IMR-90 (cell line): ENCODE measurements around the gene ASB7. TPM values are rescaled to one million over a fixed set of nuclear protein-coding genes. Genes with fewer than 3 reads are reported as not detected.

Experiments used
- ATAC-seq: fragments of 200-7000 bp; cut with Tn5 transposase; 2 replicates; pipeline ENCODE4 v1.9.1; 2020; ENCODE audit warnings: low read depth, mild to moderate bottlenecking, moderate library complexity
- BruUV-seq: library from RNA; stranded (reverse); fragments of 400-500 nt; replicated peaks from 2 replicates; lab custom pipeline; 2021; lab: Mats Ljungman, UMichigan
- CTCF ChIA-PET: fragments of 300-600 bp; formaldehyde crosslinking; extraction: SDS; loops from one replicate; lab custom pipeline; 2021; ENCODE audit warnings: antibody characterized with exemption; lab: Yijun Ruan, JAX
- POLR2A ChIA-PET: fragments of 300-600 bp; sonication (Branson Sonifier 250); formaldehyde crosslinking; loops from one replicate; lab custom pipeline; 2022; ENCODE audit warnings: antibody characterized with exemption; ENCODE audit not compliant: unreplicated experiment; lab: Charles Lee
- DNase-seq: peaks from one replicate; pipeline ENCODE4 v3.0.0; 2013
- H2AFZ ChIP-seq: replicated peaks from 2 replicates; pipeline ENCODE3; 2013; ENCODE audit warnings: low read length, mild to moderate bottlenecking; ENCODE audit not compliant: poor library complexity
- H2AK5ac ChIP-seq: 2 replicates; pipeline ENCODE4 v1.6.1; 2013; ENCODE audit warnings: low read depth, low read length, inconsistent platforms
- H2AK9ac ChIP-seq: replicated peaks from 2 replicates; pipeline ENCODE3; 2013; ENCODE audit warnings: mild to moderate bottlenecking, low read depth, low read length, moderate library complexity; ENCODE audit not compliant: poor library complexity
- H2BK120ac ChIP-seq: 2 replicates; pipeline ENCODE4 v1.6.1; 2013; ENCODE audit warnings: low read depth, low read length, inconsistent platforms
- H2BK15ac ChIP-seq: 3 replicates; pipeline ENCODE4 v1.6.1; 2013; ENCODE audit warnings: low read depth, low read length, inconsistent platforms
- H2BK20ac ChIP-seq: 2 replicates; pipeline ENCODE4 v1.6.1; 2013; ENCODE audit warnings: low read depth, mild to moderate bottlenecking, inconsistent platforms, low read length, moderate library complexity
- H2BK5ac ChIP-seq: 2 replicates; pipeline ENCODE4 v1.6.1; 2013; ENCODE audit warnings: mild to moderate bottlenecking, low read depth, low read length, inconsistent platforms; ENCODE audit not compliant: poor library complexity, severe bottlenecking
- H3K14ac ChIP-seq: replicated peaks from 2 replicates; pipeline ENCODE4 v1.6.1; 2013; ENCODE audit warnings: low read depth, low read length, inconsistent platforms
- H3K18ac ChIP-seq: 2 replicates; pipeline ENCODE4 v1.6.1; 2013; ENCODE audit warnings: low read depth, low read length, control low read depth
- H3K23ac ChIP-seq: 2 replicates; pipeline ENCODE4 v1.6.1; 2013; ENCODE audit warnings: low read depth, low read length, inconsistent platforms
- H3K27ac ChIP-seq: 2 replicates; pipeline ENCODE4 v1.5.1; 2013; ENCODE audit warnings: mild to moderate bottlenecking, control low read depth, low read length; ENCODE audit not compliant: insufficient read depth
- H3K27me3 ChIP-seq: 2 replicates; pipeline ENCODE4 v1.6.1; 2013; ENCODE audit warnings: low read length; ENCODE audit not compliant: control insufficient read depth, insufficient read depth
- H3K36me3 ChIP-seq: 2 replicates; pipeline ENCODE4 v1.6.1; 2013; ENCODE audit warnings: low read length, mixed read lengths; ENCODE audit not compliant: control insufficient read depth, insufficient read depth
- H3K4ac ChIP-seq: 2 replicates; pipeline ENCODE4 v1.6.1; 2013; ENCODE audit warnings: low read depth, low read length, inconsistent platforms
- H3K4me1 ChIP-seq: 2 replicates; pipeline ENCODE4 v1.6.1; 2013; ENCODE audit warnings: low read length, mixed read lengths; ENCODE audit not compliant: control insufficient read depth, insufficient read depth
- H3K4me2 ChIP-seq: 2 replicates; pipeline ENCODE4 v1.6.1; 2013; ENCODE audit warnings: low read depth, mild to moderate bottlenecking, control low read depth, low read length, moderate library complexity
- H3K4me3 ChIP-seq: 2 replicates; pipeline ENCODE4 v1.5.1; 2013; ENCODE audit warnings: low read depth, mild to moderate bottlenecking, control low read depth, low read length, moderate library complexity; ENCODE audit not compliant: insufficient read depth
- H3K56ac ChIP-seq: 2 replicates; pipeline ENCODE4 v1.6.1; 2013; ENCODE audit warnings: low read length, inconsistent platforms; ENCODE audit not compliant: insufficient read depth; ENCODE audit errors: extremely low read depth
- H3K79me1 ChIP-seq, 2 experiments: 2 replicates each; pipeline ENCODE4 v1.6.1; 2013; ENCODE audit warnings: low read length in 2 of 2, inconsistent platforms in 1 of 2, low read depth in 1 of 2
- H3K9ac ChIP-seq: 2 replicates; pipeline ENCODE4 v1.6.1; 2013; ENCODE audit warnings: low read depth, low read length, control low read depth
- H3K9me1 ChIP-seq: 2 replicates; pipeline ENCODE4 v1.6.1; 2013; ENCODE audit warnings: low read length, inconsistent platforms; ENCODE audit not compliant: insufficient read depth
- H3K9me3 ChIP-seq: 2 replicates; pipeline ENCODE4 v1.6.1; 2013; ENCODE audit warnings: low read length; ENCODE audit not compliant: control insufficient read depth, insufficient read depth
- H4K20me1 ChIP-seq: 2 replicates; pipeline ENCODE4 v1.6.1; 2013; ENCODE audit warnings: low read length, inconsistent platforms; ENCODE audit not compliant: insufficient read depth
- H4K5ac ChIP-seq: 2 replicates; pipeline ENCODE4 v1.6.1; 2013; ENCODE audit warnings: mild to moderate bottlenecking, low read depth, low read length, control low read depth
- H4K8ac ChIP-seq, 2 experiments: 2 replicates each; pipeline ENCODE4 v1.6.1; 2013; ENCODE audit warnings: low read depth in 2 of 2, low read length in 2 of 2, control low read depth in 1 of 2, inconsistent platforms in 1 of 2
- H4K91ac ChIP-seq: 2 replicates; pipeline ENCODE4 v1.6.1; 2013; ENCODE audit warnings: low read depth, low read length, inconsistent platforms; ENCODE audit not compliant: insufficient read depth
- BHLHE40 ChIP-seq: fragments of 150-350 bp; IDR thresholded peaks from 2 replicates; pipeline ENCODE4 v1.6.1; 2016; ENCODE audit warnings: mild to moderate bottlenecking, low read depth, low read length
- CEBPB ChIP-seq: IDR thresholded peaks from 2 replicates; pipeline ENCODE4 v1.6.1; 2012; ENCODE audit warnings: low read depth, low read length, improper control_type of control experiment
- CTCF ChIP-seq: conservative IDR thresholded peaks from 2 replicates; pipeline ENCODE4 v1.5.1; 2012; ENCODE audit warnings: mild to moderate bottlenecking, low read depth, low read length, improper control_type of control experiment
- ELK1 ChIP-seq: fragments of 150-350 bp; IDR thresholded peaks from 2 replicates; pipeline ENCODE4 v1.6.1; 2016; ENCODE audit warnings: low read depth, mild to moderate bottlenecking, low read length, moderate library complexity, borderline replicate concordance
- FOS ChIP-seq: fragments of 150-350 bp; IDR thresholded peaks from 2 replicates; pipeline ENCODE4 v1.6.1; 2016; ENCODE audit warnings: low read depth, low read length
- MAZ ChIP-seq: IDR thresholded peaks from 2 replicates; pipeline ENCODE4 v1.6.1; 2012; ENCODE audit warnings: low read depth, mild to moderate bottlenecking, low read length, improper control_type of control experiment, moderate library complexity, borderline replicate concordance
- MXI1 ChIP-seq: IDR thresholded peaks from 2 replicates; pipeline ENCODE4 v1.6.1; 2012; ENCODE audit warnings: low read depth, mild to moderate bottlenecking, low read length, moderate library complexity, borderline replicate concordance
- NFE2L2 ChIP-seq: fragments of 150-350 bp; IDR thresholded peaks from 2 replicates; pipeline ENCODE4 v1.6.1; 2016; ENCODE audit warnings: low read depth, mild to moderate bottlenecking, low read length
- POLR2A ChIP-seq: IDR thresholded peaks from 2 replicates; pipeline ENCODE4 v1.6.1; 2012; ENCODE audit warnings: mild to moderate bottlenecking, low read depth, low read length
- RAD21 ChIP-seq: IDR thresholded peaks from 2 replicates; pipeline ENCODE4 v1.6.1; 2012; ENCODE audit warnings: low read length, improper control_type of control experiment
- RCOR1 ChIP-seq: IDR thresholded peaks from 2 replicates; pipeline ENCODE4 v1.6.1; 2012; ENCODE audit warnings: mild to moderate bottlenecking, low read length, improper control_type of control experiment; ENCODE audit not compliant: insufficient replicate concordance
- RFX5 ChIP-seq: IDR thresholded peaks from 2 replicates; pipeline ENCODE4 v1.8.0; 2012; ENCODE audit warnings: low read depth, mild to moderate bottlenecking, low read length, moderate library complexity
- SMC3 ChIP-seq: fragments of 150-350 bp; IDR thresholded peaks from 2 replicates; pipeline ENCODE4 v1.6.1; 2016; ENCODE audit warnings: low read depth, mild to moderate bottlenecking, antibody characterized with exemption, low read length, moderate library complexity
- WGBS, 2 experiments: methylation state at CpG; one replicate each; pipeline versions ENCODE4 v1.1.5 to v1.1.7; 2013; ENCODE audit warnings: missing lambda C conversion rate in 2 of 2; ENCODE audit not compliant: insufficient read length in 1 of 2; ENCODE audit errors: extremely low coverage in 2 of 2; 5-methylcytosine and 5-hydroxymethylcytosine counted together
- dilution Hi-C: fragments of 300-500 bp; cut with HindIII; formaldehyde crosslinking; loops from one replicate; pipeline ENCODE4 v1.14.3; 2018; ENCODE audit warnings: low sequenced_read_pairs; ENCODE audit not compliant: unreplicated experiment
- in situ Hi-C: fragments of 300-500 bp; cut with MboI; formaldehyde crosslinking; loops from 3 replicates; pipeline ENCODE4 v1.14.3; 2019; ENCODE audit warnings: low sequenced_read_pairs, inconsistent platforms, mixed read lengths
- intact Hi-C: fragments of 100-400 bp; cut with micrococcal nuclease; formaldehyde crosslinking; loops from 2 replicates; pipeline ENCODE4 v1.10.0; 2022
- polyA plus RNA-seq, 3 experiments: library from polyadenylated mRNA; depleted of rRNA; stranded (reverse); fragments of >200 nt; gene quantifications; 2 replicates each; pipeline ENCODE4 v1.2.3, GENCODE V29; 2012; ENCODE audit warnings: low replicate concordance in 1 of 3
- total RNA-seq: library from RNA; depleted of rRNA; stranded (reverse); fragments of >200 nt; gene quantifications from 2 replicates; pipeline ENCODE4 v1.2.3, GENCODE V29; 2012

The ASB7 gene
- total and polyA plus RNA-seq, 2 of the 4 experiments (the other 2 are of a cell fraction), result 7.7 to 16.7 TPM

- Histone ChIP-seq H2AK9ac (no peak overlapping the region), H3K27me3 (no peaks in the 10 kb centered on the region; the same call in none of the 2 replicates), H4K5ac (no peak overlapping the region), H4K91ac (no peak overlapping the region), H2BK5ac (no peak overlapping the region), H3K4me2 (no peak overlapping the region), H3K9me1 (peaks cover 14% of the 10 kb centered on the region), H3K4me3 (no peak overlapping the region), H3K9me3 (no peaks in the 10 kb centered on the region; the same call in 1 of the 2 replicates), H3K9ac (no peak overlapping the region), H3K4ac (no peak overlapping the region), H3K79me1 (no peaks in the 10 kb centered on the region), H4K20me1 (no peaks in the 10 kb centered on the region), H3K23ac (no peak overlapping the region), H4K8ac (no peak overlapping the region), H2BK120ac (no peak overlapping the region; the same call in 1 of the 2 replicates), H3K18ac (no peak overlapping the region), H2AFZ (no peak overlapping the region), H2BK15ac (no peak overlapping the region), H3K56ac (no peak overlapping the region), H3K14ac (no peak overlapping the region), H2BK20ac (no peak overlapping the region), H2AK5ac (peak overlapping the region; percentile 4; the same call in 1 of the 2 replicates), H3K36me3 (no peaks in the 10 kb centered on the region), H3K27ac (no peak overlapping the region), H3K4me1 (peaks cover 7% of the 10 kb centered on the region)
- WGBS, 2 experiments, result 90% methylated on average over 5 of the region's 6 CpGs; no CpG with 5 or more reads in 1 of the 2 experiments
- CTCF ChIA-PET, result no interaction called here
- TF ChIP-seq RAD21 (no peak), RFX5 (no peak), FOS (no peak), MXI1 (no peak), SMC3 (no peak), RCOR1 (no peak), BHLHE40 (no peak), POLR2A (no peak), NFE2L2 (no peak), CTCF (no peak), MAZ (no peak), ELK1 (no peak), CEBPB (no peak)
- dilution Hi-C loops, result no loop called here
- no peak for ATAC-seq
- no peak for DNase-seq
- in situ Hi-C loops, result no loop called here
- POLR2A ChIA-PET, result no interaction called here
- intact Hi-C loops, result no loop called here
- BruUV-seq, result no TSS peak
Observed at GRCh38 chr15:100683434-100683833, 81.0 kb downstream of the ASB7 start.
